Activated effector memory CD4-positive, alpha-beta T cell treated with anti-CD3 and anti-CD28 coated beads, Interleukin-2, amount 50 U/mL, for 16 hours (primary cell): Measurements from ENCODE around the gene HOXA7.
A peak's percentile ranks its signal among the peaks of the same experiment; 100 is the strongest.

Experiments used
- DNase-seq: peaks from one replicate; pipeline ENCODE4 v3.0.0-alpha.2; 2020

Gene HOXA7

GRCh38 chr7:27131390-27131819 lies 25.1 kb downstream of the HOXA7 start:
- no peak for DNase-seq

DNA sequence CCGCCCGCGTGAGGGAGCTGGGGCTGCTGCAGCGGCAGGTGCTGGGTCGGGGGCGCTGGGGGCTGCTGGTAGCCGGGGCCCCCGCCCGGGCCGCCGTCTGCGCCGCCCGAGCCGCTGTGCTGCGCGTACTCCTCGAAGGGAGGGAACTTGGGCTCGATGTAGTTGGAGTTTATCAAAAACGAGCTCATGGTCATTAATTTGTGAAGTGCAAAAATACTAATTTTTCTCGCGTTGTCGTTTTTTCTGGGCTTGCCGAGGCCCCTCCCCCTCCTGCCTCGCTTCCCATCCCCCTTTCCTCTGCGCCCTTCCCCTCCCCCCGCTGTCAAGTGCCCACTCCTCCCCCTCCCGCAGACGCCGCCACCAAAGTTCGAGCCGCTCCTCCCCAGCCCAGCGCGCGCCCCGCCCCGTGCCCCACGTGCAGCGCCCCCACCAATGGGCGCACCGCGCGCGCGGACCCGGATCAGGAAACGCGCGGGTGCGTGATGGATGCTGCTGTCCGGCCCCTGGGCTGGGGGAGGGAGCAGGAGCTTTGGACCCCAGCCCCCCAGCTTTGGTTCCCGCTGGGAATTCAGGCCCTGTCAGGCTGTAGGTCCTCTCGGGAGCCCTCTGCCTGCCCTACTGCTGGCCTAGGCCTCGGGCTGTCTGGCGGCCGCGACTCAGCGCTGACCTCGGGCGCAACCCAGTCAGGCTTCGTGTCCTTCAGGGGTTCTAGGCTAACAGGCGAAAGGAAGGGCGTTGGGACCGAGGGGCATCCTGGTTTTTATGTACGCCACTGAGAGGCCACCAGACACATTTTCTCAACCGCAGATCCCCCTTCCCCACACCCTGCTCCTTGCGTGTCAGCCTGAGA lies 25.7 kb downstream of the HOXA7 start, which contains the start of gene HOXA4:
Gene HOXA4 (minus strand): TSS at position 218 of the 850 bp plus-strand sequence. CDS start 24 bp downstream, at position 194.
- DNase-seq, result peak; percentile 87

- peak; percentile 61 for DNase-seq
Measured at GRCh38 chr7:27129729-27130539, 26.5 kb downstream of the HOXA7 start.

- DNase-seq, result peak; percentile 47
Measured at GRCh38 chr7:27128776-27129728, 27.4 kb downstream of the HOXA7 start.

DNA sequence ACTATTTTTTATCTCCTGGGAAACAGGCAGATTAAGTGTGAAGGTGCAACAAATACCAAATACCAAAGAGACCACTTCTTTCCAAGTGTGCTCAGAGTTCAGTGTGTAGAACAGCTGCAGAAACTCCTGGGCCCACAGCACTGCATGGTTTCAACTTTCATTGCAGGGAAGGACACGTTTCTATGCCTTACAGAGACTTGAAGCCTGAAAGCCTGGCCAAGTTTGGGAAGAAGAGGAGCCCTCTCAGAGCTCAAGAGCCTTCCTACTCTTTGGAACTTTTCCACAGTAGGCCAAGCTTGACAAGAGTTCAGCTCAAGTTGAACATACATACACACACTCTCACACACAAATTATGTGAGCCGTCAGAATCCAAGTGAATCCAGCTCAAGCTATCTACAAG lies 28.4 kb downstream of the HOXA7 start:
- no peak for DNase-seq

GRCh38 chr7:27126596-27127327 lies 29.7 kb downstream of the HOXA7 start:
- no peak for DNase-seq

- no peak for DNase-seq
Measured at GRCh38 chr7:27125986-27126394, 30.5 kb downstream of the HOXA7 start.

DNA sequence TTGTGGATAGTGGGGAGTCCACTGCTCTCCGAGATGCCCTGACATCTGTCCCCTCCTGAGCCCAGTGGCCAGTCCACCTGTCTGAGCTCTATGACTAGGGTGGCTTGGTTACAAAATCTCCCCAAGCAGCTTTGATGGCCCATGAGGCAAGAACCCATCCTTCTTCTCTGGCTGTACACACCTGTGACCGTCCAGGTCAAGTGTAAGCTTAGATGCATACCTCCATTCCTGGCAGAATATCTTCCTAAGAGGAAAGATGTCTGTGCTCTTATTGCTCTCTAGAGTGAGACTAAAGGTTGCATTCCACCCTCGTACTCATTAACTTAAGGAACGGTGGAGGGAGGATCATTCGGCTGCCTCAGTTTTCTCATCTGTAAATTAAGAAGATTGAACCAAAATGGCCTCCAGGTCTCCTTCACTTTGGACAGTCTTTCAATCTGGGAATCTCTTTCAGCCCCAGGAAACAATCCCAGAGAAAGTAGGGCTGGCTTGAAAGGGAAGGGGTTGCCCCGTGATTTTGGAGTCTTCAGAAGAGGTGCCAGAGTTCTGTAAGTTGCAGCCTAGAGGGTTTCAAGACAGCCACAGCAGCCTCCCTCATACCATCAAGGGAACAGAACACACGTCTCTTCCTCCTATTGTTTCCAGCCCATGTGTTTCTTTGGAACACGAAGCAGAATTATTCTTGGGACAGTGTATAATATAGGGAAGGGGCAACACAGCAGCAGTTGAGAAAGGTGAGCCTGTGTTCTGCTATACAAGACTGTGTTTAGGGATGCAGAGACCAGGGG lies 31.4 kb downstream of the HOXA7 start:
- no peak for DNase-seq

- peak; percentile 22 for DNase-seq
Measured at GRCh38 chr7:27124096-27124901, 32.2 kb downstream of the HOXA7 start.

DNA sequence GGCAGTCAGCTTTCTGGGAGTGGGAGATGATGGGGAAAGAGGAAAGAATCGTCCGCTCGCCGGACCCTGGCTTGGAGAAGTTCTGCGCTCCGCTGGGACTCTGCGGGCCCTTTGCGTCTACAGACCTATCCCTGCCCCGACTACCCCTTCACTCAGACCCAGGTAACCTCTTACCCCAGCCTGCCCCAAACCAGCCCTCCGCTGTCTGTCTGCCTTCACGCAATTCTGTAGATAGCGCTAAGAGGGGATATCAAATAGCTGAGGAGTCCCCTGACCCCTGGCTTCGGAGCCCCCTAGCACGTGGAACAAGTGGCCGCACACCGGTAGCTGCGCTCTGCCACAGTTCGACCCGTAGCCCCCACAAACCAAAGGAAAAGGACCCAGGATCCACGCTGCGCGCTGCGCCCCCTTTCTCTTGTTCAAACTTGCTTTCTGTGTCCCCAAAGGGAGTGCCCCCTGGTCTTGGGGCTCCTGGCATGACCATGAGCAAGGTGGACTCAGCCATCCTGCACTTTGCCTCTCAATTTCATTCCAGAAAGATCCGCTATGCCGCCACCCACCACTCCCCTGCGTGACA lies 32.9 kb downstream of the HOXA7 start:
- DNase-seq, result peak; percentile 39

DNA sequence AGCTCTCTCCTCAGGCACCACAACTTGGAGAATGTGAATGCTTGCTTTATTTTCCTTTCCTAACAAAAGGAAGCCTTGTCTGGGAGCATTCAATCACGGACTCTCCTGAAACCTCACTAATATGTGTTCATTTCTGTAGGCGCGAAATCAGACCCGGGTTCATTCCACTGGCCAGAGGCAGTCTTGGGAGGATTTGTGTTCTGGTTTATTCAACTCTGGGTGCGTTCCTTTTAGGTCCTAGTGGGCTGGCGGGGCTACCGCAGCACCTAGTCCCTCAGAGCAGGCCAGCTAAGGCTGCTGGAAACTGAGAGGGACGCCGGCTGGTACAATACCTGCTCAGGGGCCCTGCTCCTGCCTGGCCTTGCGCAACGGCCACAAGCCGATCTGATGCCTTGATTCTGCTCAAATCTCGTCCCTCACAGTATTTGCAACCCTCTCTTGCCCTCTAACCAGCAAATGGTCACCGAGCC lies 33.4 kb downstream of the HOXA7 start:
- DNase-seq, result peak; percentile 53

GRCh38 chr7:27122077-27122910 lies 34.2 kb downstream of the HOXA7 start:
- peak; percentile 27 for DNase-seq

- DNase-seq, result no peak
Measured at GRCh38 chr7:27121684-27122076, 34.8 kb downstream of the HOXA7 start.

DNA sequence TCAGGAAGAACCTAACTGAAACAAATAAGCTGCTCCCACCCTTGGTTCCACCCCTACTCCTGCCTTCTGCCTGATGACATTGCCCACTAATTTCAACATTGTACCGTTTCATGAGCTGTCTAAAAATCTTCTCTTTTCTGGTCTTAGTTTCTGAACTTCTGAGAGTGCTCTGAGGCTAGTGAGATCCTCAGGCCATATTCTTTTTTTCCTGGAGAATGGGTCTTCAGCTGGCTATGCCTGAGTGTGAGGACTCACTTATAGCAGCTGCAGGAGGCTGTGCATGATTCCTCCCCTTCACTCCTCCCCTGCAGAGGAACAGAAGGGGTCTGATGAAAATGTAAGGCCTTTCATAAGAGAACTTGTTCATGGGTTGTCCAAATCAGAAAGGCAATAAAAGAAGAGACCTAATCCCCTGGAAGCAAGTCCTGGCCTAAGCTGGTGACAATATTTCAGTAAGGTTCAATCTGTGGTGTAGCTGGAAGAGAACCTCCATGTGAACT lies 37.0 kb downstream of the HOXA7 start:
- no peak for DNase-seq

GRCh38 chr7:27118580-27118979 lies 37.9 kb downstream of the HOXA7 start:
- peak; percentile 25 for DNase-seq

GRCh38 chr7:27117887-27118491 lies 38.5 kb downstream of the HOXA7 start:
- peak; percentile 22 for DNase-seq

- DNase-seq, result peak; percentile 41
Measured at GRCh38 chr7:27116962-27117886, 39.3 kb downstream of the HOXA7 start.
